NOMO-1 treated with dmso at 0.1 percent for 144 hours (cell line): ENCODE data around the gene ZNF460.

Experiments used
- DNase-seq: peaks from one replicate; lab custom pipeline; 2025; ENCODE audit not compliant: unreplicated experiment; lab: John Stamatoyannopoulos, UW

Gene ZNF460

GRCh38 chr19:57338877-57339276, 58.6 kb downstream of the ZNF460 start:
- no peak for DNase-seq

- no peak for DNase-seq
These were observed 62.3 kb downstream of the ZNF460 start for GRCh38 chr19:57342582-57342981.
